Endometrium (tissue), 2 donors: Measurements from ENCODE around the gene MAP2K7.
"Not testable (repeated sequence)": the region's sequence is repeated elsewhere in the genome, so short reads cannot be mapped to it uniquely, and the experiment has no call there.

Experiments
- FAIRE-seq: peaks from 2 replicates; lab custom pipeline; 2012; peaks lifted over from hg19 to GRCh38; lab: Jason Lieb, UNC
- donor health status: control.
- donor health status: control.

Gene MAP2K7

DNA sequence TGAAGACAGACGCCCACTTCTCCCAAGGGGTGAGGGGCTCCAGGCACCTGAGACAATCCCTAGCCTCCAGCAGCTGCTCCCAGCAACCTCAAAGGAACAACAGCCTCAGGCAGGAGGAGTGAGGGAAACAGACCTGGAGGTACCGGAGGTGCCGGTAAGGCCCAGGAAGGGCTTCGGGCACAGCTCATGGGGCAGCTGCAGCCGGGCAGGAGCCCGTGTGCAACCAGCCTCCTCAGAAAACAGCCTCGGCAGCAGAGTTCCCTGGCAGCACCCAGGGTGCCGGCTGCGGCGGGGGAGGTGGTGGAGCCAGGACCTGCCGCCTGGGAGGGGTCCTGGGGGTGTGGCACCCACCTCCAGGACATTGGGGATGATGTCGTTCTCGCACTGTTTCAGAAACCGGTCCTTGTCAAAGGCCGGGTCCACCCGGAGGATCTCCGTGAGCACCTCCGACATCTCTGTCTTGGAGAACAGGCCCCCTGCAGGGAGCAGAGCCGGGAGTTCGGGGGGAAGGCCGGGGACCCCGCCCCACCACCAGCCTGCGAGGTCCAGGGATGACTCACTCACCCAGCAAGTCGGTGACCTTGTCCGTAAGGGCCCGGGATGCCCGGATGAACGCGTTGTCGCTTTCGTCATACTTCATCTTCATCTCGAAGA, 28.7 kb downstream of the MAP2K7 start:
- no peak for FAIRE-seq

DNA sequence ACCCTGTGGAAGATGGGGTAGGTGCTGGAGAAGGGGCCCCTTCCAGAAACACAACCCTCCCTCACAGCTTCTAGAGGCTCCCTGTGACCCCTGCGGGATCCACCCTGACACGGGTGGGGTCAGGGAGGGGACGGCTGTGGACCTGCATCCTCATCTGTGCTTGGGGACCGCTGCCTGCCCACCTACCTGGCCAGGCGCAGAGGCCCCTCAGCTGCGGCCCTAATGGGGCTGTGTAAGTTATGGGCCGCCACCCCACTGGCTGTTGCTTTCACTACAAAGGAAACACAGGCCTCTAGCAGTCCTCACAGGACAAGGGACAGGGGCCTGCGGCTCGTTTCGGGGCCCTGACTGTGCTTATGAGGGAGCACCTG, 29.2 kb downstream of the MAP2K7 start:
- FAIRE-seq, result no peak

DNA sequence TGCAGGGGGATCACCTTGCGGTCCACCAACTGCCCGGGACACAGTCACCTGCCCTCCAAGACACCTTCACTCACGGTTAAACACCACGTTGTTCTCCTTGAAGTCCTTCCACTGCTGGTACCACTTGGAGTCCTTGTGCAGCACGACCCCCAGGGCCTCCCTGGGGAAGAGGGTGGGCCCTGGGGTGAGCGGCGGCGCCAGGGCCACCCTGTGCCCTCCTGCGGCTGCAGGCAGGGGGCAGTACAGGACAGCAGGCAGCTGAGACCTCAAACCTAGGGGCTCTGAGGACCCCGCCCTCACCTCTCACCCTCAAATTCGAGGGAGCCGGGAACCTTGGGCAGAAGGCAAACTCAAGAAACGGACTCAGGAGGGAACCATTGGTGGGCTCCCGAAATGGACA, 29.7 kb downstream of the MAP2K7 start:
- FAIRE-seq, result no peak

DNA sequence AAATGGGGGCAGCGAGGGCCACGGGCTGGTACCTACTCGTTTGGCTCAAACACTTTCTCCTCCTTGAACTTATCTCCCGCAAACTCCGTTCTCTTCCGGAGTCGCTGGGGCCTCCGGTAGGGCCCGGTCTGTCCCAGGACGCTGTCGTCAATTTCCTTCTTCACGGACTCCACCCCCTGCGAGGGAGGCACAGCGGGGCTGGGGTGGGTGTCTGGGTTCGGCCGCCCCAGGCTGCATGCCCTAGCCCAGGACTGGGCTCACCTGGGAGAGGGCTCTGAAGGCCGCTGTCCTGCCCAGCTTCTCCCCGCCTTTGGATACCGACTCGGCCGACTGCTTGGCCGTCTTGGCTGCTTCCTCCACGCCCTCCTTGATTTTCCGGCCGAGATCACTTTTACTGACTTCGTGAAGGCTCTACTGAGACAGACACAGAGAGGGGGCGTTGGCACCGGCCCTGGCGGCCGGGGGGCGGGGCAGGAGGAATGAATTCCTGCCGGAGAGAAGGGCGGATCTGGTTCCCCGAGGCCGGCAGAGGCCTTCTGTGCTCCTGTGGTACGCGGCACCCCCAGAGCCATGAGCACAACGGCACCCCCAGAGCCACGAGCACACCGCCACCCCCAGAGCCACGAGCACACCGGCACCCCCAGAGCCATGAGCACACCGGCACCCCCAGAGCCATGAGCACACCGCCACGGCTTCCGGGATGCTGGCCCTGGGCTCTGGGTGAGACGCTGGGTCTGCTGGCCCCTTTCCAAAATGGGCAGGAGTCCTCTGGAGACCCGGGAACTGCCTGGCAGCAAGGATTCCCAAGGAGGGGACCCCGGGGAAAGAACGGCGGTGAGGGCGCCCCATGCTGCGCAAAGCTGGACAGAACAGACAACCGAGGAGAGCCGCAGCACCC, 30.4 kb downstream of the MAP2K7 start:
- FAIRE-seq, result no peak

DNA sequence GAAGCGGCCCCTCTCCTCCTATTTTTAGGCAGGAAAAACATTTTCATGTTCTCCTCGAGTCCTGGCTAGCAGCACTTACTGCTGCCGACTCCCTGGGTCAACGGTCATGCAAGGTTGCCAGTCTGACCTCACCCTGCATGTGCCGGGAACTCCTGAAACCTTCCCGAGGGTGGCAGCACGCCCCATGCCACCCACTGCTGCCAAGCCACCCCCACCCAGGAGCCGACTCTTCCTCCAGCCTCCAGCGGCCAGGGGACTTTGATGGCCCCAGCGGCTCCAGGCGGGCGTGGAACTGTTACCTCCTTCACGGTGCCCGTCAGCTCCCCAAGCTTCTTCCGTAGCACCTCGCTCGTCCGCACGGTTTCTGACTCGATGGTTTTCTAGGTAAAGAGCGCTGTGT, 31.1 kb downstream of the MAP2K7 start:
- no peak for FAIRE-seq

DNA sequence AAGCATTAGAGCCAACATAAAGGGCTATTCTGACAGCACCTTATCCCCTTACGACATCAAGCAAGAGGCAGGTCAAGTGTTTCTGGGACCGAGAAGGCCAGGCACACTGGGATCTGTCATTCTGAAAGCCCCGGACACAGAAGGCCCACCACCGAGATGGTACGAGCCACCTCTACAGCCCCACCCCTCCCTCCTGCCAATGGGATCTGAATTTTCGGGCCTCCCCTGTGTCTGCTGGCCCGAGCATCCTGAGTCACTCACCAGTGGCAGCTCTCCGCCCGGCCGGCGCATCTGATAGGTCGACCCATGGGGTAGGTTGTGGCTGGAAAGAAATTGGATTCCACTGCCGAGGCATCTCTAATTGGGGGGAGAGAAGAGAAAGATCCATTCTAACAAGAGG, 37.2 kb downstream of the MAP2K7 start:
- no peak for FAIRE-seq

DNA sequence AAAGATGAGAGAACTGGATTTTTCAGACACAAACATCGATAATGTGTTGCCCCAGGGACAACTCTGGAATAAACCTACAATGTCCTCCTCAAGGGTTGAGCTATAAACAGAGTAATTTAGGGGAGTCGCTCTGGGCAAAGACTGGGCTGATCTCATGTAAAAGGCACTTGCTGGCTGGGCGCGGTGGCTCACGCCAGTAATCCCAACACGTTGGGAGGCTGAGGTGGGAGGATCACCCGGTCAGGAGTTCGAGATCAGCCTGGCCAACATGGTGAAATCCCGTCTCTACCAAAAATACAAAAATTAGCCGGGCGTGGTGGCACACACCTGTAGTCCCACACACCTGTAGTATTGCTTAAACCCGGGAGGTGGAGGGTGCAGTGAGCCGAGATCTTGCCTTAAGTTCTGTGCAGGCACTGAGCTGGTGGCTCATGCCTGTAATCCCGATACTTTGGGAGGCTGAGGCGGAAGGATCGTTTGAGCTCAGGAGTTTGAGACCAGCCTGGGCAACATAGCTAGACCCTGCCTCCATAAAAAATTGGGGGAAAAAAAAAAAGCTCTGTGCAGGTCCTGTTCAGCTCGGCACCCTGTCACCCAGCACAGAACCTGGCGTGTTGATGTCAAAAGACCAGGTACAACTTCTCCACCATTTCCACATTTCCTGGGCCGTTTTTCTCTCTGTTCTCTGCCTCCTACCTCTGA, 38.4 kb downstream of the MAP2K7 start:
- no peak for FAIRE-seq

DNA sequence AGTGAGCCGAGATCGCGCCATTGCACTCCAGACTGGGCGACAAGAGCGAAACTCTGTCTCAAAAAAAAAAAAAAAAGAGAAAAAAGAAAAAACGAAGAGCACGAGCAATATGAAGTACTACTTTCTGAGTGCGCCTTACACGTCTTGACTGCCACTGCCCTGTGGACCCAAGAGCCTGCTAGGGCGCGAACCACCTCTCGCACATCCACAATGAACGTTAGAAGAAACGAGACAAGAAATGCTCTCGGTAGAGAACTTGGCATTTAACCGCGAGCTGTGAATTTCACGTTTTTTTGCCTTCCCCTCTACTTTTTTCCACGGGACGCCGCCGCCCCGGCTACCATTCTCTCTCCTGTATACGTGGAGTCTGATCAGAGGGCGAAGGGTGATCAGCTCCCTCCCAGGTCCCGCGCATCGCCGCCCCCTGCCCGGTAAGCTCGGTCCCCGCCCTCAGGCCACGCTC, 39.3 kb downstream of the MAP2K7 start:
- FAIRE-seq, result no peak

DNA sequence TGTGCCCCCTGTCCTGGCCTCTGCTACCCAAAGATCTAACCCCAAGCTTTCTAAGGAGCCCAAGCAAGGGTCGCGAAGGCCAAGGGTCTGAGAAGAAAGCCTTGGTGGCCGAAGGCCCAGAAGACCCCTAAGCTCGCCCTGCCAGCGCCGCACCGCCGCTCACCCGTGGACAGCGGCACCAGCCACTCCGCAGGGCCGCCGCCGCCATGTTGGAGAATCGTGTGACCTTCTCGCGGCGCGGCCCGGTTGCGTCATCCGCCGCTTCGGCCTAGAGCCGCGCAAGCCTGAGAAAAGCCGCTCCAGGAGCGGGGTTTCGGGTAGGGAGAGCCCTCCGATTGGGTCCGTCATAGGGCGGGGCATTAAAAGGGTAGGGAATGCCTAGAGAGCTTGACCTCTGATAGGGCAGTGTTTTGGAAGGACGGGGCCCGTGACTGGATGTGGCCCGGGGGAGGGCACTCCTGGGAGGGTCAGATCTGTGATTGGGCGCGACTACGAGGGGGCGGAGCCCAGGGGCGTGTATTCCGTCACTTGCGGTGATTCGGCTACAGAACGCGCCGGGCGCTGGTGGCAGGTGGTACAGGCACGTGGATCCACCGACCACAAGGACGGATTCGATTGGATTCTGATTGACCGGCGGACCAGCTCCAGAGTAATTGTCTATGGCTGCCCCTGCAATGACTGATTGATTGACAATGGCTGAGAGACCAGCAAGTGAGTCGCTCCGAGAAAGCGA, 39.9 kb downstream of the MAP2K7 start, which contains the start of gene TIMM44:
Gene TIMM44, minus strand, starts transcription at position 223 of the 733 bp plus-strand sequence. Its CDS starts 15 bp downstream, at position 208.
- peak; percentile 99 for FAIRE-seq

DNA sequence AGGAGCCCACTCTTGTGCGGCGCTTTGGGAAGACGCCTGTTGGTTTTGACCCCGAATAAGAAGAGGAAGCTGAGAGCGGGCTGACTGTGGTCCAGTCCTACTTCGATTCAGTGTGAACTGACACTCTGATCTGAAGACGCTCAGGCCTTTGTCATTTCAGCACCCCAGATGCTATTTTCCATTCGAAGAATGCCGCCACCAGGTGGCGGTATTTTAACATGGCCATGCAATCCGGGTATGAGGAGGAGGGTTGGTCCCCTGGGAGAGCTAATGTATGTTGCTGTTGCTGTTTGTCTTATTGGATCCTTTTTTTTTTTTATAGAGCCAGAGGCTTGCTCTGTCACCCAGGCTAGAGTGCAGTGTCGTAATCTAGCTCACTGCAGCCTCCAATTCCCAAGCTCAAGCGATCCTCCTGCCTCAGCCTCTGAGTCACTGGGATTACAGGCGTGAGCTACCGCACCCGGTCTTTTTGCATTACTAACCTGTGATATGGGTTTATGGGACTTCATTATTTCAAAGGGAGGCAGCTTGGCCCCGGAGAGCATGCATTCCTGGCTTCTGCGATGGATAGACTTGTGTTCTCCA, 40.6 kb downstream of the MAP2K7 start:
- FAIRE-seq, result peak; percentile 63

DNA sequence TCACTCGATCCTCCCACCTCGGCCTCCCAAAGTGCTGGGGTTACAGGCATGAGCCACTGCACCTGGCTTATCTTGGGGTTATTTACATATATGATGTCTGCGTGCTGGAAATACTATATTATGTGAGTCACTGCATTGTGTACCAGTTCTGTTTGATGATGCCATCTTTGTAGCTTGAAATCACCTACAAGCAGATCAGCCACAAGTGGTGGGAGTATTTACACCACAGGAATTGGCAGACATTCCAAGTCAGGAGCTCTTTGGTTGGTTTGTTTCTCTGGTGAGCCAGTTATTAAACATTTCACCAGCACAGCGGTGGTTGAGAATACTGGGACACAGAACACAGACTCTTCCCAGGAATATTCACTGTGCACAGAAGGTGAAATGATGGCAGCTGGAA, 44.3 kb downstream of the MAP2K7 start:
- FAIRE-seq, result no peak

DNA sequence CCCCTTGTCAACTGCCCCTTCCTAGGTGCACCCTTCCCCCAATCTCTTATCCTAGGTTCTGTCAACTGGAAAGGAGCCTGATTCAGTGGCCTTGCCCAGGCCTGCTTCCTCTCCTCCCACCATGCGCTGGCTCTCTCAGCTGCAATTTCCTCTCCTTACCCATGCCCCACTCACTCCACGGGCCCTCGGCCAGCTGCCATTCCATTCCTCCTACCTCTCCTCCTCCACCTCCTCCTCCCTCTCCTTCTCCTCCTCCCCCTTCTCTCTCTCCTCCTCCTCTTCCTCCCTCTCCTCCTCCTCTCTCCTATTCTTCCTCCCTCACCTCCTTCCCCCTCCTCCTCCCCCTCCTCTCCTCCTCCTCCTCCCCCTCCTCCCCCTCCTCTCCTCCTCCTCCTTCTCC, 49.4 kb downstream of the MAP2K7 start:
- no peak for FAIRE-seq

DNA sequence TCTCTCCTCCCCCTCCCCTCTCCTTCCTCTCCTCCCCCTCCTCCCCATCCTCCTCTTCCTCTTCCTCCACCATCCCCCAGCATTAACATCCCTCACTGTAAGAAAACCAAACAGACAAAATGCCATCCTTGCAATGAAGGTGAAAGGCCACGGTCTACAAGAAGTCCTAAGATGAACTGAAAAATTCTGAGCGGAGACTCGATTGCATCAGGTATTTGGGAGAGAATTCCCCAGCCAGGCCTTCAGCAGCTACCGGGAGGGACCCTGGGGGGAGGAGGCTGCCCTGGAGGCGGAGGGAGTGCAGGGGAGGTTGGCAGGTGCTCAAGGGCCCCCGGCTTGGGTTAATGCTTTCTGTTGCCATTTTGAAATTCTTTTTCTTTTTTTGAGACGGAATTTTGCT, 49.9 kb downstream of the MAP2K7 start:
- no peak for FAIRE-seq

DNA sequence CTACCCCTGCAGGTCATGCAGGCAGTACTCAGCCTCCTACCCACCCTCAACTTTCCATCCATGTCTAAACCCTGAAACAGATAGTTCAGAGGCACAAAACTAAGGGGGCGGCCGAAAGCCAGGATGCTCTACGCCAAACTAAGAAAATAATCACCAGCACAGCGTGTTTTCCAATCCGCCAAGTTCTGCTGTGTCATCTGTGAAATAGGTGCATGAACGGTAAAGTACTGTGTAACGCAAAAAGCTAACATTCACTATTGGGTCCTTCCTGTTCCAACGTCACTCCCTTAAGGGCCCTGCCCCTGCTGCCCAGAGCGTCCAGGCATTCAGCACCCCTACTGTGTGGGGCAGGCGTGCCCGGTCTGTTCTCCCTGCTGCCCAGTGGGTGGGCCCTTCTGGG, 52.0 kb downstream of the MAP2K7 start:
- FAIRE-seq, result no peak

DNA sequence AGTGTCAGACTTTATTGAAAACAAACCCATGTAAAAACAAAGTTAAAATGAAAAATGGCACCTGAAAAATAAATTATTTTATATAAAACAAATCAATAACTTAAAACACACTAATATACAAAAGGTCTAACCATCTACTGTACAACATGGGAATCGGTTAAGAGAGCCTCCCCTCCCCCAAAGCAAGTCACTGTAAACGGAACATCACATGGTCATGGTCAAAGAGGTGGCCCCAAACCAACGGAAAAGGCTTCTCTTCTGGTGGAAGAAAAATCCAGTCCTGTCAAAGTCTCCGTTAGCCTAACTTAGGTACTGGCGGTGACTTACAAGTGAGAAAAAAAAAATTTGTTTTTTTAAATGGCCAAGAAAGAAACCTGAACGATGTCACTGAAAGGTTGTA, 55.5 kb downstream of the MAP2K7 start:
- FAIRE-seq, result no peak

DNA sequence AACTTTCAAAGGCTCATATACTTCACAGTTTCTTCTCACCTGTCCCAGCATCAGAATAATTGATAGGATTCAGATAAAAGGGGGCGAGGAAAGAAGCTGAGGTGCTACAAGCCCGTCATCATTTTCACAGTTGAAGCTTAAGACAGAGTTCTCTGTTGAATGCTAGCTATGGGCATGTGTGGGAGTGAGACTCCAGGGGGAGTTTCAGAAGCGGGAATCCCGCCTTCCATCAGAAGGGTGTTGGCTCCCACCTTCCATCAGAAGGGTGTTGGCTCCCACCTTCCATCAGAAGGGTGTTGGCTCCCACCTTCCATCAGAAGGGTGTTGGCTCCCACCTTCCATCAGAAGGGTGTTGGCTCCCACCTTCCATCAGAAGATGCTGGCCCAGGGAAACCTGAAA, 57.4 kb downstream of the MAP2K7 start:
- not testable (repeated sequence) for FAIRE-seq

DNA sequence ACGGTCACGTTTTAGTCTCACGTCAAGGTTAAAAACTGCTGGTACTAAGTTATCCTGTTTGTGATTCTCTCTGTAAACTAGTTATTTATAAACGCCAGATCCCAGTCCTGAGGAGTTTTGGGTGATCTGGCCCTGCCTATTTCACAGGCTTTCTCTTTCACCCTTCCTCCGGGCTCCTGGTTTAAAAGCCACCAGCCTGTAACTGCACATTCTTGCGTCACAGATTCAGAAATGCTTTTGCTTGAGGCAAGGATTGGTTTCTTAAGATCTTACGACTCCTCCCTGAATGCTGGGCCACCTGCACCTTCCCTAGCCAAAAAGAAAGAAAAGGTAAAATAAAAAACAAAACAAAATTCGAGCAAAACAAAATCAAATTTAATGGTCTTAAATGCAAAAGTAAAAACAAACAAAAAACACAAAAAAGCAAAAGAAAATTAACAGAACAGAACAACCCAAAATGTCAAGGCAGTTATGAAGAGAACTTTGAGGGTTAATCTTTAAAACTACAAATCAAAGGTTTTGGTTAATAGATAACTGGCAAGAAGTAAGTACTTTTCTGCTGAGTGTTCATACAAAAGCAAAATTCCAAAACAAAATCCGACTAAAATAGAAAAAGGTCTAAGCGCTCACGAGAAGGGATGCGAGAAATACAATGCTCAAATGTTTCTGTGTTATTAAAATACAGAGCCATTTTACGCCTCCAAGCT, 58.4 kb downstream of the MAP2K7 start:
- peak; percentile 37 for FAIRE-seq

DNA sequence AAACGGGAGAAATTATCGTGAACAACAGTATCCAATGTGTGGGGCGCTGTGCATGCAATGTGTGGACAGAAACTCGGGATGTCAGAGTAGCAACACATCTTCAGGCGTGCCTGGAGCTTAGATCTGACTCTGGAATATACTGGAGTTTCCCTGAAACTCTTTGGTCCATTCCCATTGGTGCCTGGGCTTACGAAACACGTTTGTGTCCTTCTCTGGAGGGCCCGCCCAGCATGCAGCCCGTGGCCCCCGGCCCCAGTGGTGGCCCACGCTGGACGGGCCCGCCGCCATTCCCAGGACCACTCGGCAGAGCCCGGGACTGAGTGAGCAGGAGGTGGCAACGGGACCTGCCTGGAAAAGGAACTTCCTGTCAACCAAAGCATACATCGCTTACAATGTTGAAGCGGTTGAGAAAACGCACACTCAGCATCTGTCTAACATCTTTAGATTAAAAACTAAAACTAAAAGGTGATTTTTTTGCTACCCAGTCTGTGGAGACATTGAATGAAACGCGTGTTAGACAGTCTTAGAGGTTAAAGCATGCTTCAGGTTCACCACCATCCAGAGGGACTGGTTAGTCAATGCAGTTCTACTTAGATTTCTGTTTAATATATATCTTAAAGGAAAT, 59.1 kb downstream of the MAP2K7 start:
- FAIRE-seq, result no peak

DNA sequence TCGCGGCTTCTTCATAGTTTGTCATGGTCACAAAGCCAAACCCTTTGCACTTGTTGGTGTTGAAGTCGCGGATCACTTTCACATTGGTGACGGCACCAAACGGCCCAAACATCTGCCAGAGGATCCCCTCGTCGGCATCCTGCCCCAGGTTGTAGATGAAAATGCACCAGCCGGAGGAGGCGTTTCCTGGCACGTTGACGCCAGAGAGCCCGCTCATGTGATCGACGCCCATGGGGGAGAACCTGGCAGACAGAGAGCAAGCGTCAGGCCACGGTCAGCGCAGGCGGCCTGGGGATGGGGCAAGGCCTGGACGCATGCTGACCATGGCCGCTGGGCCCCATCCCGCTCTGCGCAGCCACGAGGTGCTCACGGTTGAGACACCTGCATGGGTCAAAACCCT, 59.9 kb downstream of the MAP2K7 start:
- no peak for FAIRE-seq
